ENCODE data around the gene CACNA1C.

Gene CACNA1C

GRCh38 chr12:2743478-2743877 is 690.7 kb downstream of the CACNA1C start:
- TF ChIP-seq GATA3 (IDR thresholded peaks at IDR 0.05; ENCODE audit: low read depth, low read length) (no peak), GATA2 (IDR thresholded peaks at IDR 0.05; ENCODE audit: low read depth, low read length) (no peak)

- TF ChIP-seq GATA3 (IDR thresholded peaks at IDR 0.05; ENCODE audit: low read depth, low read length) (no peak), GATA2 (IDR thresholded peaks at IDR 0.05; ENCODE audit: low read depth, low read length) (no peak)
Observed at GRCh38 chr12:2745655-2746054, 692.9 kb downstream of the CACNA1C start.
